ENCODE data around the gene ZNF516.

Gene ZNF516

GRCh38 chr18:76384861-76385680 lies 110.0 kb downstream of the ZNF516 start:
- DNase-seq (ENCODE audit: low read depth in 4 of 4, low spot score in 1 of 4) = no peak

GRCh38 chr18:76384114-76384790 lies 110.8 kb downstream of the ZNF516 start:
- DNase-seq (ENCODE audit: low read depth in 4 of 4, low spot score in 1 of 4) = no peak

GRCh38 chr18:76383636-76384035 lies 111.4 kb downstream of the ZNF516 start:
- DNase-seq (ENCODE audit: low read depth in 4 of 4, low spot score in 1 of 4) = no peak

GRCh38 chr18:76382275-76382674 lies 112.8 kb downstream of the ZNF516 start:
- DNase-seq (ENCODE audit: low read depth in 4 of 4, low spot score in 1 of 4) = no peak

GRCh38 chr18:76380791-76381405 lies 114.1 kb downstream of the ZNF516 start:
- DNase-seq (ENCODE audit: low read depth in 4 of 4, low spot score in 1 of 4) = no peak

GRCh38 chr18:76380127-76380729 lies 114.8 kb downstream of the ZNF516 start:
- DNase-seq (ENCODE audit: low read depth in 4 of 4, low spot score in 1 of 4) = no peak

GRCh38 chr18:76379226-76380126 lies 115.6 kb downstream of the ZNF516 start:
- DNase-seq (ENCODE audit: low read depth in 4 of 4, low spot score in 1 of 4) = no peak

- DNase-seq (ENCODE audit: low read depth in 4 of 4, low spot score in 1 of 4) = no peak
These were observed 116.4 kb downstream of the ZNF516 start for GRCh38 chr18:76378526-76379215.

GRCh38 chr18:76377359-76377756 lies 117.7 kb downstream of the ZNF516 start:
- DNase-seq (ENCODE audit: low read depth in 4 of 4, low spot score in 1 of 4) = no peak

GRCh38 chr18:76376668-76377358 lies 118.2 kb downstream of the ZNF516 start:
- peak in 1 of 4 experiments; percentile 43 for DNase-seq (ENCODE audit: low read depth in 4 of 4, low spot score in 1 of 4)

GRCh38 chr18:76376225-76376624 lies 118.8 kb downstream of the ZNF516 start:
- DNase-seq (ENCODE audit: low read depth in 4 of 4, low spot score in 1 of 4) = no peak

- DNase-seq (ENCODE audit: low read depth in 4 of 4, low spot score in 1 of 4) = peak in 1 of 4 experiments; percentile 48
These were observed 120.4 kb downstream of the ZNF516 start for GRCh38 chr18:76374330-76375281.

GRCh38 chr18:76373297-76373696 lies 121.7 kb downstream of the ZNF516 start:
- DNase-seq (ENCODE audit: low read depth in 4 of 4, low spot score in 1 of 4) = no peak

GRCh38 chr18:76371301-76372203 lies 123.5 kb downstream of the ZNF516 start:
- no peak for DNase-seq (ENCODE audit: low read depth in 4 of 4, low spot score in 1 of 4)

- no peak for DNase-seq (ENCODE audit: low read depth in 4 of 4, low spot score in 1 of 4)
These were observed 124.4 kb downstream of the ZNF516 start for GRCh38 chr18:76370686-76371085.

GRCh38 chr18:76370201-76370600 lies 124.8 kb downstream of the ZNF516 start:
- no peak for DNase-seq (ENCODE audit: low read depth in 4 of 4, low spot score in 1 of 4)

GRCh38 chr18:76369791-76370190 lies 125.3 kb downstream of the ZNF516 start:
- DNase-seq (ENCODE audit: low read depth in 4 of 4, low spot score in 1 of 4) = no peak

Measured in stimulated activated CD4-positive, alpha-beta T cell treated with anti-CD3 and anti-CD28 coated beads, Interleukin-1b, Interleukin-23, amount 100 ng/mL, for 24 hours (primary cell).